ENCODE data around the gene SLC45A3.

SLC45A3 gene

DNA sequence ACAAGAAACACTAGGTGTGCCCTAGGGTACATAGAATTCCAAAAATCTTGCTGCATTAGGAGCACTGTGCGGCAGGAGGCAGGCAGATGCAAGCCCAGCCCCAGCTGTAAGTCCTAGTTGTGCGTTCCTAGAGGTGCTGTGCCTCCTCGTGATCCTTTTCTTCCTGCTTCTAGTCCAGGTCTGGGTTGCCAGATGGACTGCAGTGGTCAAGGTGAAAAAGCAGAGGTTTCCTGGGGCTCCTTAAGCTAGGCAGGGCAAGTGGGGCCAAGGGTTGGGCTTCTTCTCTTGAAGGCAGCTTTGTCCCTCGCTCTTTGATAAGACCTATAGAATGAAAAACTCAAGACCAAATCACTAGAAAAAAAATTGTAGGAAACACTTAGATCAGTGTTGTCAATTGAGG lies 21.6 kb upstream of the SLC45A3 start:
- H3K4me3 ChIP-seq (ENCODE audit: low read depth, low read length): no peak overlapping the region
- no peak for DNase-seq (ENCODE audit: low read depth)

DNA sequence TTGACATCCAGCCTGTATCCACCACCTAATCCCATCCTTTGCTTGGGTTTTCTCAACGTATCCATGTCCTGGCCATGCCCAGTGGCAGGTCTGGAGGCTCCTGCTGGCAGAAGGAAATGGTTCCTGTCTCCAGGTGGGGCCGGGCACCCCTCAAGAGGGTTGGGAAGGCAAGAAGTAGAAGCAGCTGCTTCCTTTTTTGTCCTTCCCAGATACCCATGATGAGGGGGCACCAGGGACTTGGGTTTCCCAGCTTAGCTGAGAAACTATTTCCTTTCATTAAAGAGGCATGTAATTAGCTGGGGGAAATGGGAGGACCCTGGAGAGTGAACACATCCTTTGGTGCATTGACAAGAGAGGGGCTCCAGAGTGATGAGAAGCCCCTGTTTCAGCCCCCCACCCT lies 21.1 kb upstream of the SLC45A3 start:
- no peak overlapping the region for H3K4me3 ChIP-seq (ENCODE audit: low read depth, low read length)

GRCh38 chr1:205700865-205701401 lies 20.6 kb upstream of the SLC45A3 start:
- DNase-seq (ENCODE audit: low read depth): peak; percentile 35
- H3K4me3 ChIP-seq (ENCODE audit: low read depth, low read length): no peak overlapping the region

More for the DNA sequence above, 21.1 kb upstream of the SLC45A3 start:
- DNase-seq (ENCODE audit: low read depth): no peak

GRCh38 chr1:205699416-205699815 lies 19.1 kb upstream of the SLC45A3 start:
- no peak overlapping the region for H3K4me3 ChIP-seq (ENCODE audit: low read depth, low read length)
- DNase-seq (ENCODE audit: low read depth): no peak

DNA sequence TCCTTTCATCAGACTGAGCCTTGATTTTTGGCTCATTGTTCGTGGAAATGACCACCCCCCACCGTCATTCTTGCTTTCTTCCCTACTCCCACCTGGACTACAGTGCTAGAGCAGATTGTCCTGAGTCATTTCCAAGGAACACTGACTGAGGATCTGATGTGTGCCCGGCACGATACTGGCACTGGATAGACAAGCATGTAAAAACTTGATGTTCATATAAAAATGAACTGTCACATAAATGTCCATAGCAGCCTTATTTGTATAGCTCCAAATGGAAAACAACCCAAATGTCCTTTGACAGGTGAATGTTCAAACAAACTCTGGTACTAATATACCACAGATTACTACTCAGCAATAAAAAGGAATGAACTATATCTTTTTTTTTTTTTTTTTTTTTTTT lies 18.6 kb upstream of the SLC45A3 start:
- no peak overlapping the region for H3K4me3 ChIP-seq (ENCODE audit: low read depth, low read length)
- no peak for DNase-seq (ENCODE audit: low read depth)

DNA sequence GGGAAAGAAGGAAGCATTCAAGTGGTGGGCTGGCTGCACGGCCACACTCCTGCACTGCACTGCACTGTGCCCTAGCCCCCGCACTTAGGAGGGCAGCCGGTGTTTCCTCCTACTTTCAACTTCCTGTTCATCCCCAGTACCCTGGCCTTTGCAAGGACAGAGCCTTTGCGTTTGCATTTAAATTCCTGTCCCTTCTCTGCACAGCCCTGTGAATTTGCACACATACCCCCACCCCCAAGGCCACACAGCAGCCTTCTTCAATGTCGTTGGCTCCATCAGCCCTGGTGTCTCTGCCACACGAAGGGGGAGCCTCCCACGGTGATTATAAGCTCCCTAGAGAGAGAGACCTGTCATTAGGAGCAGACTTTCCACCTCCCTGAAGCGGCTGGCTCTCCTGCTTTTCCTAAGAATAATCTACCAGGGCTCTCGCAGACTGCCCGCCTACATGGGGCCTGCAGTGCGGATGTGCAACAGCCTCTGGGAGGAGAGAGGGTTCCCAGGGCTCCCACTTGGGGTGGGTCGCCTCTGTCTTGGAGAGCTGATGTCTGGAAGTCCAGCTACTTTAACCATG lies 13.2 kb upstream of the SLC45A3 start:
- no peak overlapping the region for H3K4me3 ChIP-seq (ENCODE audit: low read depth, low read length)
- no peak for DNase-seq (ENCODE audit: low read depth)

GRCh38 chr1:205692423-205692822 lies 12.1 kb upstream of the SLC45A3 start:
- no peak overlapping the region for H3K4me3 ChIP-seq (ENCODE audit: low read depth, low read length)
- DNase-seq (ENCODE audit: low read depth): no peak

DNA sequence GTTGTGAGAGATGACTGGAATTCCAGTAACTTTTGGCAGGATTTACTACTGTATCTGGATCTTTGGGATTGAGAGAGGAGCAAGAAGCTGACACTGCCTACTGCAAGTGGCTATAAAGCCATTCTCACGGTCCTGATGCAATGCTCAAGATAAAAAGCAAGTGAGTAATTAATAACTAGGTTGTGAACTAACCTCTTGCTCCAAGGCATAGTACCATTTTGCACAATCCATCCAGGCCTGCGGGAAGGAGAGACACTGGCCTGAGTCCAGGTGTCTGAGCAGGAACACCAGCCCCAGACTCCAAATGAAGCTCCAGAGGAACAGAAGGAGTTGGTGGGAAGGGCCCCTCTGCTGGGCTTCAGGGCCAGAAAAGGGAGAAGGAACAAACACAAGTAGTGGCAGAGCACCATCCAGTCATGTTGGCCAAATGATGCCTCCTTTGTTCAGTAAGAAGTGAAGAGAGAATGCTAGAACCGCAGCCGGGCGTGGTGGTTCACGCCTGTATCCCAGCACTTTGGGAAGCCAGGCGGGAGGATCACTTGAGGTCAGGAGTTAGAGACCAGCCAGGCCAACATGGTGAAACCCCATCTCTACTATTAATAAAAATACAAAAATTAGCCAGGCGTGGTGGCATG lies 9.9 kb upstream of the SLC45A3 start:
- no peak for DNase-seq (ENCODE audit: low read depth)
- no peak overlapping the region for H3K4me3 ChIP-seq (ENCODE audit: low read depth, low read length)

DNA sequence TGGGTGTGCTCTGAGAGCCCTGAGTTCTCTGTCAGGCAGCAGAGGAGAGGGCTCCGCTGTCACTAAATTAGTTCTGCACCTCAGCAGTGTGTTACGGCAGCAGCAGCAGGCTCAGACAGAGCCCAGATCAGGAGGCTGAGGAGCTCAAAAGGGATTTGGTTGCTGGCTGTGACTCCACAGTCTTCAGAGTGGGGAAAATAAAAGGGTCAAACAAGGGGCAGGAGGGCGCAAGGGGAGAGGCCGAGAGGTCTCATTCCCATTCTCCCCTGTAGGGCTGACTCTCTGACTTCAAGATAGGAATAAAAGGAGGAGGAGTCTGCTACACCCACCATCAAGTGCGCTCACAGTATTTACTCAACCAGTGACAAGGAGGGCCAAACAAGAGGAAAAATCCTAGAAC lies 9.2 kb upstream of the SLC45A3 start:
- H3K4me3 ChIP-seq (ENCODE audit: low read depth, low read length): no peak overlapping the region

DNA sequence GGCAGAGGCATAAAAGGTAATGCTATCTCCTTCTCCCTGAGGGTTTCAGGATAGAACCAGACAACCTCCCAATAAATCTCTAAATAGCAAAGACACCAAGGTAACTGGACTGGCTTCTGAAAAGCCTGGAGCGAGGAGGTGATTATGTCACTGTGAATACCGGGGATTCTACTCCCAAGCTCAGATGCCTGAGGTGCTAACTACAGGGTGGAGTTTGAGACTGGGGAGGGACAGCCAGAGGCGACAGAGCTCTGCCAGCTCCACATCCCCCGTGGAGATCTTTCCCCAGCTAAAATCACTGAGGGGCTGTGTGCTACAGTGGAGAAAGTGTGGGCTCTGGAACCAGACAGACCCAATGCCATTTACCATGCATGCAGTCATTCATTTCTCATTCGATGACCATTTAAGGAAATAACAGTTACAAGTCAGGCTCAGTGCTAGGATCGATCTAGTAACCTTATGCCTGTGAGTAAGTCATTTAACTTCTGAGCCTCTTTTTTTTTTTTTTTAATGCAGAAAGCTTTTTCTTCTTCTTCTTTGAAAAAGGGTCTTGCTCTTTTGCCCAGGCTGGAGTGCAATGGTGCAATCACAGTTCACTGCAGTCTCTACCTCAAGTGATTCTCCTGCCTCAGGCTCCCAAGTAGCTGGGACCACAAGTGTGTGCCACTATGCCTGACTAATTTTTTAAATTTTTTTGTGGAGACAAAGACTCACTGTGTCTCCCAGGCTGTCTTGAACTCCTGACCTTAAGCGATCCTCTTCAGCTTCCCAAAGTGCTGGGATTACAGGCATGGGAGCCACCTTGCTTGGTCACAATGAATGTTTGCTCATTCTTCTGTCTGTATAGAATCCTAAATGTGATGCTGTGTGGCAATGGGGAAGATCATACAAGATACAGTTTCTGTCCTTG lies 8.1 kb upstream of the SLC45A3 start:
- no peak for DNase-seq (ENCODE audit: low read depth)
- no peak overlapping the region for H3K4me3 ChIP-seq (ENCODE audit: low read depth, low read length)

More for the DNA sequence above, 9.2 kb upstream of the SLC45A3 start:
- no peak for DNase-seq (ENCODE audit: low read depth)

DNA sequence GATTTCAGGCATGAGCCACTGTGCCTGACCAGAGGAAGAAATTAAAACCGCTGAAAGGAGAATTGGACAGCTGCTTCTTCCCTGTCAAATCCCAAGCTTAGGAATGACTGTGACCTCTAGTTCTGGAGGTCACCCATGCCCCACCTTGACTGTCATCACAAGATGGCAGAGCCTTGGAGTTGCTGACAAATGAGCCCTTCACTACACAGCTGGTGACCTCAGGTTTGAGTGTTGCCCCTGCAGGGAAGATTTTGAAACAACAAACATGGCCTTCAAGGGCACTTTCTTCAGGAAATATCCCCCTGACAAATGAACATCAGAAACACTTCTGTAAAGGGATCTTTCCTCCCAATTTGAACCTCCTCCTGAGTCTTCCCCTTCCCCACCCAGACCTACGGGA lies 6.9 kb upstream of the SLC45A3 start:
- no peak overlapping the region for H3K4me3 ChIP-seq (ENCODE audit: low read depth, low read length)
- DNase-seq (ENCODE audit: low read depth): no peak

- DNase-seq (ENCODE audit: low read depth): no peak
- H3K4me3 ChIP-seq (ENCODE audit: low read depth, low read length): no peak overlapping the region
Observed at GRCh38 chr1:205681364-205681763, 1.1 kb upstream of the SLC45A3 start.

DNA sequence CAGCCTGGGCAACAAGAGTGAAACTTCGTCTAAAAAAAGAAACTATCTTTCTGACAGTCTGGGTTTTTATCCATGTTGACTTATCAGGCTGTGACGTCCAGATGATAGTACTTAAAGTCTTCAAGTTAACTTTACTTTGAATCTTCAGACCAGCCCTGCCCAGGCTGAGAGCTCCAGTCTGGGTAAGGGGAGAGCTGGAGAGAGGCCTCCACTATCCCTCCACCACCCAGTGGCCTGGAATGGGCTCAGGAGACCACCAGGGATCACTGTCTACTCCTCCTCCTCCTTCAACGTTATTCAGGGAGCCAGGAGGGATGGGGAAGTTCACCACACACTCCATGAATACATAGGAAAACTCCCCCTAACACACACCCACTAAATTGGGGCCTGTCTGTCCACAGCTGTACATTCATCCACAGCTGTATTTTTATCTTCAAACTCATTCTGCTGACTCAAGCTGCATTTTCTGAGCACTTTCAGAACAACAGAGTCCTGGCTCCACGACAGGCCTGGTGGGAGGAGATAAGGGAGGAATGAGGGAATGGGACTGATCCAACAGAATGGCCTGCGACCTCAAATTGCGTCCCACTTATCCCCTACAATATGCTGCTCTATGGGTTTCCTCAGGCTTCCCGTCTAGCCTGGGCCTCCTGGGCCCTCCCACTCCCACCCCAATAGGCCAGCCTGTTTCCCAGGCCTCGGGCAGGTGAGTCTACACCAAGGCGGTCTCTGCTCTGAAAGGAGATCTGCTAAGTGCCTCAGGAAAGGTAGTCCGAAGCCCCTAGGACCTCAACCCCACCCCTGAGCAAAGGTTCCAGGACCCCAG lies 1.8 kb downstream of the SLC45A3 start:
- no peak for DNase-seq (ENCODE audit: low read depth)
- H3K4me3 ChIP-seq (ENCODE audit: low read depth, low read length): no peak overlapping the region

DNA sequence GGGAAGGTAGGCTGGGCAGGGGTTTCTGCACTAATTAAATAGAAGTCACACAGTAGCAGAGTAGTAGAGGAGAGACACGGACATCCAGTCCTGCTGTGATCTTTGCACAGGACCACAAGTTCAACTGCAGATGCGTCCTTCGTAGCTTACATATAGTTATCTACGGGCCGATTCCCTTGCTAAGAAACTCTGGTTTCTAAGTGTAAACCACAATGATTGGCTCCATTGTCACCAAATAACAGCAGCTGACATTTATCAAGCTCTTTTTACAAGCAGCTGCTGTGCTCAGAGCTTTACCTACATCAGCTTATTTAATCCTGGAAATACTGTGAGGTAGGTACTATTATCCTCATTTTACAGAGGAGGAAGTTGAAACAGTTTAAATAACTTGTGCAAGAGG lies 3.1 kb downstream of the SLC45A3 start:
- DNase-seq (ENCODE audit: low read depth): no peak
- no peak overlapping the region for H3K4me3 ChIP-seq (ENCODE audit: low read depth, low read length)

DNA sequence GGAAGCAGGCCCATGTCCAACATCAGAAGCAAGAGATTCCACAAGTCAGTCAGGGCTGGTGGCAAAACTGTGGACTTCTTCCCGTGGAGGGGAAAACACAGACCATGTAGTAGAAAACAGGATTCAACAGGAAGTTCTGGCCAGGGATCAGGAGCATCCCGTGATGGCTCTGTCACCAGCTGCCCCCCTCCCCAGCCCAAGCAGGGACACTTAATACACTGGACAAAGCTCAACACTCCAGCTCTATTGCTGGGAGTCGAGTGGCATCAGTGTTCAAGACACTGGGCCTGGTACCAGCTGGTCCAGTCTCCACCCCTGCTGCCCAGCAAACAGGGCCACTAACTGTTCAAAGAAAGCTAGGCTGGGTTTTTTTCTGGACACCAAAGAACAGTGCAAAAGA lies 3.7 kb downstream of the SLC45A3 start:
- H3K4me3 ChIP-seq (ENCODE audit: low read depth, low read length): no peak overlapping the region
- DNase-seq (ENCODE audit: low read depth): no peak

DNA sequence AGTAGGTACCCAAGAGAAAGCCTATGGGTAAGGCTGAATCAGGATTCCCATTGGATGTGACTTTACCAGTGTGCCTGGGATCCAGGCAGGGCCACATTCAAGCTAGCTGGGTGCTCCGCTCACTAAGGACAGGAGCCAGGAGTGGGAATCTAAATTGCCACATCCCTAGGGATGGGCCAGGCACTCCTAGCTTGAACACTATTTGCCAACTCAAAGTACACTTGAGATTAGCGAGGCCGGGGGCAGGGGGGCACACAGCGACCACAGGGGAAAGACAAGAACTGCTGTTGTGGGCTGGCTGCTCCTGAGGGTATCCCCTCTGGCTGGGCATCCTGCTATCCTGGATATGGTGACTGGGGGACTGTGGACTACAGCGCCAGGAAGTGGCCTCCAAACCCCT lies 4.3 kb downstream of the SLC45A3 start:
- no peak overlapping the region for H3K4me3 ChIP-seq (ENCODE audit: low read depth, low read length)
- DNase-seq (ENCODE audit: low read depth): no peak

GRCh38 chr1:205675247-205675646 lies 5.1 kb downstream of the SLC45A3 start:
- H3K4me3 ChIP-seq (ENCODE audit: low read depth, low read length): no peak overlapping the region
- no peak for DNase-seq (ENCODE audit: low read depth)

GRCh38 chr1:205672970-205673369 lies 7.3 kb downstream of the SLC45A3 start:
- DNase-seq (ENCODE audit: low read depth): no peak

GRCh38 chr1:205672395-205672889 lies 7.9 kb downstream of the SLC45A3 start:
- no peak for DNase-seq (ENCODE audit: low read depth)
- H3K4me3 ChIP-seq (ENCODE audit: low read depth, low read length): no peak overlapping the region

More at GRCh38 chr1:205672970-205673369, 7.3 kb downstream of the SLC45A3 start:
- H3K4me3 ChIP-seq (ENCODE audit: low read depth, low read length): no peak overlapping the region

Measured in skeletal muscle cell (primary cell).